ENCODE results near the gene RDH16. TPM values are rescaled to one million over a fixed set of nuclear protein-coding genes. Genes with fewer than 3 reads are reported as not detected.

The RDH16 gene
- total and polyA plus RNA-seq, 2 donors from 2014 or later, result 0.15 to 0.41 TPM

DNA sequence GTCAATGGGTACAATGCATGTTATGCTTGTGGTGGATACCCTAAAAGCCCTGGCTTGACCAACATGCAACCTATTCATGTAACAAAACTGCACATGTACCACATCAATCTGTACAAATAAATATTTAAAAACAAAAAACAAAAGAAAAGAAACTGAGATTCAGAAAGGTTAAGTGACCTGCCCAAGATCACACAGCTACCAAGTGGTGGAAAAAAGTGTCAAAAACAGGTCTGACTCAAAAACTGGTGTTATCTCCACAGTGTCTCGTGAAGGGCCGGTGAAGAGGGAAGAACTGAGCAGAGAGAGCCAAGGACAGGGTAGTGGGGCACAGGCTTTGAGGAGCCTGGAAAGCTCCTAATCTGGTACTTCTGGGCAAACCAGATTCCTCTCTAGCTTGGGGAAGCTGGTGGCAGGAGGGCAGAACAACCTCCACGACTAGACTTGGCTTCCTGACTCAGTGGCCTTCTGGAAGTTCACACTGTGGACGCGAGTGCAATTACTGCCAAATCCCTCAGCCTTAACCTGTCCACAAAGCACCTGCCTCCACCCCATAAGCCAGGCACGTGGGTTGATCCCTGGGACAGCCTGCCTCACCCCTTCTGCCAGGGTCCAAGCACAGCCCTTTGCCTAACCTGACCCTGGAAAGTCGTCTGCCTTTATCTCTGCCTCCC lies 33.4 kb upstream of the RDH16 start:
- TF ChIP-seq, protein P1, sequence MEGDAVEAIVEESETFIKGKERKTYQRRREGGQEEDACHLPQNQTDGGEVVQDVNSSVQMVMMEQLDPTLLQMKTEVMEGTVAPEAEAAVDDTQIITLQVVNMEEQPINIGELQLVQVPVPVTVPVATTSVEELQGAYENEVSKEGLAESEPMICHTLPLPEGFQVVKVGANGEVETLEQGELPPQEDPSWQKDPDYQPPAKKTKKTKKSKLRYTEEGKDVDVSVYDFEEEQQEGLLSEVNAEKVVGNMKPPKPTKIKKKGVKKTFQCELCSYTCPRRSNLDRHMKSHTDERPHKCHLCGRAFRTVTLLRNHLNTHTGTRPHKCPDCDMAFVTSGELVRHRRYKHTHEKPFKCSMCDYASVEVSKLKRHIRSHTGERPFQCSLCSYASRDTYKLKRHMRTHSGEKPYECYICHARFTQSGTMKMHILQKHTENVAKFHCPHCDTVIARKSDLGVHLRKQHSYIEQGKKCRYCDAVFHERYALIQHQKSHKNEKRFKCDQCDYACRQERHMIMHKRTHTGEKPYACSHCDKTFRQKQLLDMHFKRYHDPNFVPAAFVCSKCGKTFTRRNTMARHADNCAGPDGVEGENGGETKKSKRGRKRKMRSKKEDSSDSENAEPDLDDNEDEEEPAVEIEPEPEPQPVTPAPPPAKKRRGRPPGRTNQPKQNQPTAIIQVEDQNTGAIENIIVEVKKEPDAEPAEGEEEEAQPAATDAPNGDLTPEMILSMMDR (IDR thresholded peaks at IDR 0.05; ENCODE audit: borderline replicate concordance, extremely low read depth, insufficient read depth), result no peak
- Histone ChIP-seq H3K9ac (ENCODE audit: low read length in 3 of 3) (no peak overlapping the region), H3K4me1 (ENCODE audit: control insufficient read depth in 2 of 3, insufficient read depth in 2 of 3, low read depth in 1 of 3, low read length in 3 of 3) (peaks cover 0 to 9% (median 0%) of the 10 kb centered on the region in 3 donors), H3K27ac (ENCODE audit: low read depth in 2 of 2, low read length in 2 of 2) (peak overlapping the region; percentile 38 to 40), H3K9me3 (ENCODE audit: control insufficient read depth in 2 of 3, insufficient read depth in 1 of 3, low read length in 3 of 3) (no peaks in the 10 kb centered on the region), H3K4me3 (ENCODE audit: low read length in 3 of 3) (no peak overlapping the region), H3K27me3 (ENCODE audit: control insufficient read depth, insufficient read depth, low read length) (no peaks in the 10 kb centered on the region), H3K36me3 (ENCODE audit: control insufficient read depth in 2 of 3, insufficient read depth in 3 of 3, low read length in 3 of 3) (no peaks in the 10 kb centered on the region)
- DNase-seq (no peak), FAIRE-seq (no peak)
- intact Hi-C loops (cut with DNase I), result loop anchor here (10.0 kb wide), 1 partner anchor 226 kb away; the partner anchor contains the start of gene HSD17B6

DNA sequence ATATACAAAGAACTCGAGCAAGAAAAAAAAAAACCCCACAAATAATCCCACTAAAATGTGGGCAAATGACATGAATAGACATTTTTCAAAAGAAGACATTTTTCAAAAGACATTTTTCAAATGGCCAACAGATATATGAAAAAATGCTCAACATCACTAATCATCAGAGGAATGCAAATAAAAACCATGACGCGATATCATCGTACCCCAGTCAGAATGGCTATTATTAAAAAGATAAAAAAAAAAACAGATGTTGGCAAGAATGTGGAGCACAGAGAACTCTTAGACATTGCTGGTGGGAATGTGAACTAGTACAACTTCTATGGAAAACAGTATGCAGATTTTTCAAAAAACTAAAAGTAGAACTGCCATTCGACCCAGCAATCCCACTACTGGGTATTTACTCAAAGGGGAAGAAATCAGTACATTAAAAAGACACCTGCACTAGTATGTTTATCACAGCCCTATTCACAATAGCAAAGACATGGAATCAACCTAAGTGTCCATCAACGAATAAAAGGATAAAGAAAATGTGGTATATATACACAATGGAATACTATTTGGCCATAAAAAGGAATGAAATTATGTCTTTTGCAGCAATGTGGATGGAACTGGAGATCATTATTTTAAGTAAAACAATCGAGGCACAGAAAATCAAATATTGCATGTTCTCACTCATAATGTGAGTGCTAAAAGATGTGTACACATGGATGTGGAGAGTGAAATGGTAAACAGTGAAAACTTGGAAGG lies 32.6 kb upstream of the RDH16 start:
- H3K27me3 ChIP-seq (ENCODE audit: control insufficient read depth, insufficient read depth, low read length), result no peaks in the 10 kb centered on the region
- peaks cover 0 to 9% (median 0%) of the 10 kb centered on the region in 3 donors for H3K4me1 ChIP-seq (ENCODE audit: control insufficient read depth in 2 of 3, insufficient read depth in 2 of 3, low read depth in 1 of 3, low read length in 3 of 3)
- FAIRE-seq, result no peak
- no peak overlapping the region for H3K4me3 ChIP-seq (ENCODE audit: low read length in 3 of 3)
- intact Hi-C loops (cut with DNase I), result loop anchor here (10.0 kb wide), 1 partner anchor 225 kb away; the partner anchor contains the start of gene HSD17B6
- no peak for DNase-seq
- TF ChIP-seq, protein P1 (IDR thresholded peaks at IDR 0.05; ENCODE audit: borderline replicate concordance, extremely low read depth, insufficient read depth), result no peak
- no peak overlapping the region for H3K9ac ChIP-seq (ENCODE audit: low read length in 3 of 3)
- H3K27ac ChIP-seq (ENCODE audit: low read depth in 2 of 2, low read length in 2 of 2), result no peak overlapping the region
- no peaks in the 10 kb centered on the region for H3K36me3 ChIP-seq (ENCODE audit: control insufficient read depth in 2 of 3, insufficient read depth in 3 of 3, low read length in 3 of 3)
- H3K9me3 ChIP-seq (ENCODE audit: control insufficient read depth in 2 of 3, insufficient read depth in 1 of 3, low read length in 3 of 3), result no peaks in the 10 kb centered on the region

- Histone ChIP-seq H3K36me3 (ENCODE audit: control insufficient read depth in 2 of 3, insufficient read depth in 3 of 3, low read length in 3 of 3) (no peaks in the 10 kb centered on the region), H3K9ac (ENCODE audit: low read length in 3 of 3) (no peak overlapping the region), H3K27me3 (ENCODE audit: control insufficient read depth, insufficient read depth, low read length) (no peaks in the 10 kb centered on the region), H3K4me1 (ENCODE audit: control insufficient read depth in 2 of 3, insufficient read depth in 2 of 3, low read depth in 1 of 3, low read length in 3 of 3) (peaks cover 0 to 9% (median 0%) of the 10 kb centered on the region in 3 donors), H3K27ac (ENCODE audit: low read depth in 2 of 2, low read length in 2 of 2) (no peak overlapping the region), H3K9me3 (ENCODE audit: control insufficient read depth in 2 of 3, insufficient read depth in 1 of 3, low read length in 3 of 3) (no peaks in the 10 kb centered on the region), H3K4me3 (ENCODE audit: low read length in 3 of 3) (no peak overlapping the region)
- FAIRE-seq (no peak), DNase-seq (peak in 1 of 5 donors; percentile 34)
- TF ChIP-seq, protein P1 (IDR thresholded peaks at IDR 0.05; ENCODE audit: borderline replicate concordance, extremely low read depth, insufficient read depth), result no peak
- intact Hi-C loops (cut with DNase I), result no loop called here
Observed at GRCh38 chr12:56988207-56988739, 30.9 kb upstream of the RDH16 start.

Measured in kidney (tissue), 14 donors.